LNCAP (cell line): Measurements from ENCODE around the gene FAM216A.

Source experiments
- TF ChIP-seq, protein P1 (sequence below): fragments of 450-650 bp; IDR thresholded peaks from 2 replicates; pipeline ENCODE4 v1.5.1; 2017; ENCODE audit warnings: mild to moderate bottlenecking

FAM216A gene

DNA sequence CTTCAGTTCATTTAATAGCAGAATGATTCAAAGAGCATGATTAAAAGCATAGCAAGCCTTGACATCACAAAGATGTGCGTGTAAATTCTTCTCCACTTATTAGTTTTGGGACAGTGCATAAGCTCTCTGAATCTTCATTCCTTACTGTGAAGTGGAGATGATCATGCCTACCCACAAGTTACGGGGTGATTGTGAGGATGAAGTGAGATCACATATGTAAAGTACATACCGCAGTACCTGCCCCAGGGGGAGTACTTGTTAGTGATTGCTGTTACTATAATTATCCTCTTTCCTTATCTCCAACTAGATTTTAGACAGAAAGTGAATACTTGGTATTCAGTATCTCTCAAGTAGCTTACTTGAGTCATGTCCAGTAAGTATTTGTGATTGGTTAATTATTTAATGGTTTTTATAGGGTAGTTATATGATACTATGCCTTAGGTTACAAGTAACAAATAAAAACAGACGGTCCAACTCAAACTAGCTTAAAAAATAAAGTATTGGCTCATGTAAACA, 39.5 kb downstream of the FAM216A start:
- TF ChIP-seq, protein P1, sequence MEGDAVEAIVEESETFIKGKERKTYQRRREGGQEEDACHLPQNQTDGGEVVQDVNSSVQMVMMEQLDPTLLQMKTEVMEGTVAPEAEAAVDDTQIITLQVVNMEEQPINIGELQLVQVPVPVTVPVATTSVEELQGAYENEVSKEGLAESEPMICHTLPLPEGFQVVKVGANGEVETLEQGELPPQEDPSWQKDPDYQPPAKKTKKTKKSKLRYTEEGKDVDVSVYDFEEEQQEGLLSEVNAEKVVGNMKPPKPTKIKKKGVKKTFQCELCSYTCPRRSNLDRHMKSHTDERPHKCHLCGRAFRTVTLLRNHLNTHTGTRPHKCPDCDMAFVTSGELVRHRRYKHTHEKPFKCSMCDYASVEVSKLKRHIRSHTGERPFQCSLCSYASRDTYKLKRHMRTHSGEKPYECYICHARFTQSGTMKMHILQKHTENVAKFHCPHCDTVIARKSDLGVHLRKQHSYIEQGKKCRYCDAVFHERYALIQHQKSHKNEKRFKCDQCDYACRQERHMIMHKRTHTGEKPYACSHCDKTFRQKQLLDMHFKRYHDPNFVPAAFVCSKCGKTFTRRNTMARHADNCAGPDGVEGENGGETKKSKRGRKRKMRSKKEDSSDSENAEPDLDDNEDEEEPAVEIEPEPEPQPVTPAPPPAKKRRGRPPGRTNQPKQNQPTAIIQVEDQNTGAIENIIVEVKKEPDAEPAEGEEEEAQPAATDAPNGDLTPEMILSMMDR = no peak

DNA sequence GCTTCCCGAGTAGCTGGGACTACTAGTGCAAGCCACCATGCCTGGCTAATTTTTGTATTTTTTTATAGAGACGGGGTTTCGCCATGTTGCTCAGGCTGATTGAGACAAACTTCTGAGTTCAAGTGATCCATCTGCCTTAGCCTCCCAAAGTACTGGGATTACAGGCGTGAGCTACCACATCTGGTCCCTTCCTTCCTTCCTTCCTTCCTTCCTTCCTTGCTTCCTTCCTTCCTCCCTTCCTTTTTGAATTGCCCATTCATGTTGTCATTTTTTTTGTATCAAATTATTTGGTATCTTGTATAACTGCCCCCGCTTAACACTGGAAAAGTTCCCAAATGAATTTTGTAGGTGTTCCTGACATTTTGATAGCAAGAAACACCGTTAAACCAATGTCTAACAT, 45.2 kb downstream of the FAM216A start:
- TF ChIP-seq, protein P1 = no peak

DNA sequence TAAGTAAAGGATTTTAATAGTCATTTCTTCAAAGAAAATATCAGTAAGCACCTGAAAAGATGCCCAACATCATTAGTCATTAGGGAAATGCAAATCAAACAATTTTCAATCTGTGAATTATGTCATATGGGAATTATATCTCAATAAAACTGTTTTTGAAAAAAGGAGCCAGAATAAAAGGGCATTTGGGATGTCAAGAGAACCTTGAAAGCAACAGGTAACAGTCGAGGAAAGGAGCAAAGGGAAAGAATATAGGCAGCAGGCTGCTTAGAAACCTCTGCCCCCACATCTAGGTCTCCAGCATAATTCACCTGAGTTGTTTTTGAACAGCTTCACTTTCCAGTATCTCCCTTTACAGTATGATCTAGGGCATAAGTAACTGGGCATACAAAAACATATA, 45.7 kb downstream of the FAM216A start:
- TF ChIP-seq, protein P1 = no peak

GRCh38 chr12:110516995-110517394, 48.4 kb downstream of the FAM216A start:
- TF ChIP-seq, protein P1 = no peak

- TF ChIP-seq, protein P1 = no peak
Observed at GRCh38 chr12:110528277-110528839, 59.7 kb downstream of the FAM216A start.

DNA sequence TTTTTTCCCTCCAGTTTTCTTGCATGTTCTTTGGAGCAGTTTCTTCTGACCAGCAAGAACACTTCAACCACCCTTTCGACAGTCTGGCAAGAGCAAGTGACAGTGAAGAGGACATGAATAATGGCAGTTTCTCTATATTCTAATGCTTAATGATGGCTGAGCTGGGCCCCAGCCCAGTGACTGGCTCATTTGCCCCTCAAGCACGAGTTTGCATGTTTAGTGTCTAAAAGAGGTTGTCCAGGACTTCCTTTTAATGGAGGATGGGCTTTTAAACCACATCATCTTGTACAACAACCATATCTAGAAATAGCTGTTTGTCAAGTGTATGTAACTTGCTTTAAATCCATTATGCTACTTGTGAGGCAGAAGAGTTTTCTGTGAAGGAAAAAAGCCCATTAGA, 61.9 kb downstream of the FAM216A start:
- TF ChIP-seq, protein P1 = no peak

GRCh38 chr12:110531741-110532333, 63.2 kb downstream of the FAM216A start:
- TF ChIP-seq, protein P1 = no peak
